OCI-LY1 (cell line): ENCODE measurements around the gene TBC1D30.

Experiments used
- H2AFZ ChIP-seq: fragments of 200-600 bp; sonication (generic), shearing (Covaris generic); 2 replicates; pipeline ENCODE4 v1.6.0; 2014; ENCODE audit warnings: antibody characterized with exemption, mild to moderate bottlenecking, low read length
- H3F3A ChIP-seq: fragments of 200-600 bp; sonication (generic), shearing (Covaris generic); 2 replicates; pipeline ENCODE4 v1.6.0; 2014; ENCODE audit warnings: mild to moderate bottlenecking, antibody characterized with exemption, low read length, moderate library complexity; ENCODE audit not compliant: insufficient read depth
- H3K27ac ChIP-seq: fragments of 200-600 bp; sonication (generic); 2 replicates; pipeline ENCODE4 v1.5.1; 2014; ENCODE audit warnings: low read length, mixed run types, mild to moderate bottlenecking, low read depth; ENCODE audit not compliant: poor library complexity, severe bottlenecking
- H3K27me3 ChIP-seq: fragments of 200-600 bp; sonication (generic); 2 replicates; pipeline ENCODE4 v1.6.0; 2014; ENCODE audit warnings: antibody characterized with exemption, mild to moderate bottlenecking, low read length, moderate library complexity; ENCODE audit not compliant: insufficient read depth
- H3K36me3 ChIP-seq: fragments of 200-600 bp; sonication (generic); 2 replicates; pipeline ENCODE4 v1.6.1; 2014; ENCODE audit warnings: mild to moderate bottlenecking, antibody characterized with exemption, low read length, moderate library complexity, mixed read lengths; ENCODE audit not compliant: insufficient read depth
- H3K4me1 ChIP-seq: fragments of 200-600 bp; sonication (generic); 2 replicates; pipeline ENCODE4 v1.5.1; 2014; ENCODE audit warnings: mild to moderate bottlenecking, low read length, moderate library complexity; ENCODE audit not compliant: insufficient read depth, severe bottlenecking
- H3K4me2 ChIP-seq: fragments of 200-600 bp; sonication (generic), shearing (Covaris generic); 2 replicates; pipeline ENCODE4 v1.6.1; 2014; ENCODE audit warnings: low read length
- H3K4me3 ChIP-seq: fragments of 200-600 bp; sonication (generic); 2 replicates; pipeline ENCODE4 v1.5.1; 2014; ENCODE audit warnings: low read length, low read depth, mild to moderate bottlenecking, mixed read lengths; ENCODE audit not compliant: poor library complexity, severe bottlenecking
- H3K79me2 ChIP-seq: fragments of 200-600 bp; shearing (Covaris generic); 2 replicates; pipeline ENCODE4 v1.6.1; 2016; ENCODE audit warnings: mixed run types, low read length, mixed read lengths; ENCODE audit not compliant: insufficient read depth
- H3K9ac ChIP-seq: fragments of 200-600 bp; sonication (generic), shearing (Covaris generic); 2 replicates; pipeline ENCODE4 v1.6.1; 2014; ENCODE audit warnings: mild to moderate bottlenecking, low read length, mixed read lengths
- H3K9me2 ChIP-seq: fragments of 200-600 bp; sonication (generic), shearing (Covaris generic); 2 replicates; pipeline ENCODE4 v1.6.1; 2014; ENCODE audit warnings: low read depth, mild to moderate bottlenecking, low read length, mixed read lengths
- H3K9me3 ChIP-seq: fragments of 200-600 bp; shearing (Covaris generic); 2 replicates; pipeline ENCODE4 v1.6.1; 2014; ENCODE audit warnings: low read length, mixed read lengths
- H4K20me1 ChIP-seq: fragments of 200-600 bp; sonication (generic), shearing (Covaris generic); 2 replicates; pipeline ENCODE4 v1.6.0; 2016; ENCODE audit warnings: mild to moderate bottlenecking, low read length; ENCODE audit not compliant: insufficient read depth
- EZH2 ChIP-seq: fragments of 200-600 bp; sonication (generic), shearing (Covaris generic); IDR thresholded peaks from 2 replicates; pipeline ENCODE4 v1.8.0; 2017; ENCODE audit warnings: borderline replicate concordance, mixed run types, mild to moderate bottlenecking, antibody characterized with exemption, low read length, moderate library complexity, mixed read lengths
- TF ChIP-seq, protein P1 (sequence below): fragments of 200-600 bp; sonication (generic), shearing (Covaris generic); IDR thresholded peaks from 2 replicates; pipeline ENCODE4 v1.5.1; 2017; ENCODE audit warnings: mild to moderate bottlenecking, antibody characterized with exemption, low read length, moderate library complexity, mixed read lengths

TBC1D30 gene

DNA sequence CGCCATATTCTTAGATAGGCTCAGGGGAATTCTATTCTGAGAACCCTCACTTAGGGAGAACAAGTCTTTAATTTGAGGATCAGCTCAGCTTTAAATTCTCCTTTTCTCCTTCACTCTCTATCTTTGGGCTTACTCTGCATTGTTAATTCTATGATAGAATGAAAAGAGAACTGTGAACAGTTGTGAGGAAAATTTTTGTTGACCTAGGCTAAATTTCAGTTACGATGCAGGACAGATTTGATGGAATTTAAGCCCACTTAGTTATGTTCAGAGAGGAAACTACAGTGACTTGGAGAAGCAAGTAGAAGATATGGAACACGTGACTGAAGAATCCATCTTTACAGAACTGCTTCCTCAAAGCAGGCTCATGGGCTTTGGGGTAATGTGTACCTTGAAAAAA, 82.7 kb downstream of the TBC1D30 start:
- no peaks in the 10 kb centered on the region for H3F3A ChIP-seq
- H3K27me3 ChIP-seq = no peaks in the 10 kb centered on the region
- H4K20me1 ChIP-seq = no peaks in the 10 kb centered on the region
- H3K4me2 ChIP-seq = no peak overlapping the region
- no peak overlapping the region for H3K27ac ChIP-seq
- no peaks in the 10 kb centered on the region for H3K9me3 ChIP-seq
- no peak overlapping the region for H3K4me3 ChIP-seq
- no peaks in the 10 kb centered on the region for H3K79me2 ChIP-seq
- TF ChIP-seq EZH2 = no peak
- TF ChIP-seq, protein P1, sequence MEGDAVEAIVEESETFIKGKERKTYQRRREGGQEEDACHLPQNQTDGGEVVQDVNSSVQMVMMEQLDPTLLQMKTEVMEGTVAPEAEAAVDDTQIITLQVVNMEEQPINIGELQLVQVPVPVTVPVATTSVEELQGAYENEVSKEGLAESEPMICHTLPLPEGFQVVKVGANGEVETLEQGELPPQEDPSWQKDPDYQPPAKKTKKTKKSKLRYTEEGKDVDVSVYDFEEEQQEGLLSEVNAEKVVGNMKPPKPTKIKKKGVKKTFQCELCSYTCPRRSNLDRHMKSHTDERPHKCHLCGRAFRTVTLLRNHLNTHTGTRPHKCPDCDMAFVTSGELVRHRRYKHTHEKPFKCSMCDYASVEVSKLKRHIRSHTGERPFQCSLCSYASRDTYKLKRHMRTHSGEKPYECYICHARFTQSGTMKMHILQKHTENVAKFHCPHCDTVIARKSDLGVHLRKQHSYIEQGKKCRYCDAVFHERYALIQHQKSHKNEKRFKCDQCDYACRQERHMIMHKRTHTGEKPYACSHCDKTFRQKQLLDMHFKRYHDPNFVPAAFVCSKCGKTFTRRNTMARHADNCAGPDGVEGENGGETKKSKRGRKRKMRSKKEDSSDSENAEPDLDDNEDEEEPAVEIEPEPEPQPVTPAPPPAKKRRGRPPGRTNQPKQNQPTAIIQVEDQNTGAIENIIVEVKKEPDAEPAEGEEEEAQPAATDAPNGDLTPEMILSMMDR = no peak
- H3K36me3 ChIP-seq = no peaks in the 10 kb centered on the region
- no peak overlapping the region for H3K9ac ChIP-seq
- H3K4me1 ChIP-seq = no peaks in the 10 kb centered on the region
- no peaks in the 10 kb centered on the region for H3K9me2 ChIP-seq
- no peak overlapping the region for H2AFZ ChIP-seq

DNA sequence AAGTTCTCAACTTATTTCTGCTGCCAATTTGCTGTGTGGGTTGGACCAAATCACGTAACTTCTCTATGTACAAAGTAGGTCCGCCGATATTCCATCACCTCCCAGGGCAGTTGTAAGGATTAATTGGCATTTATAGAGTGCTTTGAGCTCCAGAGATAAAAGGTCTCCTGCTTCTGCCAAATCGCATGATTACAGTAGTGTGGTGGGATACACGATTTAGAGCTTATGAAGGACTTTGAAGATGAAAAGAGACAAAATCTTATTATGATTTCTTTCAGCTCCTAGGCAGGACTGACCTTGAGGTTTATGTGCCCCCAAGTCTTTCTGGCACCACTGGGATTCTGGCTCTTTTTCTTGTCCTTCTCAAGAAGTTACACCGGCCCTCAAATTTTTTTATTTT, 84.7 kb downstream of the TBC1D30 start:
- H3K4me1 ChIP-seq = no peaks in the 10 kb centered on the region
- H3K36me3 ChIP-seq = no peaks in the 10 kb centered on the region
- H3K27me3 ChIP-seq = no peaks in the 10 kb centered on the region
- H2AFZ ChIP-seq = no peak overlapping the region
- H3K4me3 ChIP-seq = no peak overlapping the region
- H3K79me2 ChIP-seq = no peaks in the 10 kb centered on the region
- H3K9ac ChIP-seq = no peak overlapping the region
- no peaks in the 10 kb centered on the region for H3K9me3 ChIP-seq
- no peaks in the 10 kb centered on the region for H3F3A ChIP-seq
- H3K9me2 ChIP-seq = no peaks in the 10 kb centered on the region
- no peak overlapping the region for H3K4me2 ChIP-seq
- no peak overlapping the region for H3K27ac ChIP-seq
- no peaks in the 10 kb centered on the region for H4K20me1 ChIP-seq
- no peak for TF ChIP-seq EZH2
- TF ChIP-seq, protein P1 = no peak

DNA sequence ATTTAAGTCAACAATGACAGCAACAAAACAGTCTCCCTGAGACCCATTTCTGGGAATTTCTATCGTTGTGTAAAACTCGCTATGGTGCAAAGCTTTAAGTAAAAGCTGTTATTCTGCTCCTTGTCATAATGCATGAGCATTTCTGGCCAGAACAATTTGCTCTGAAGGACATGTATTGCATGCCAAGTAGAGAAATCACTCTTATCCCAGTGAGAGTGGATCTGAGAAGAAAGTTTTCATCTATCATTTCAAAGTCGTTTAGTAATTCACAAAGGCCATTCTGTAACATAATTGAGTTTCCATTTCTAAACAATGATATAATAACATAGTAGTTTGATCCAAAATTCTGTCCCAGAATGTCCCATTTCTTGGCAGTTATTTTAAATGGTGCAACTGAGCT, 86.6 kb downstream of the TBC1D30 start:
- H3K9ac ChIP-seq = no peak overlapping the region
- no peak overlapping the region for H3K4me3 ChIP-seq
- H3K9me3 ChIP-seq = no peaks in the 10 kb centered on the region
- H3K9me2 ChIP-seq = no peaks in the 10 kb centered on the region
- H2AFZ ChIP-seq = no peak overlapping the region
- H3K27ac ChIP-seq = no peak overlapping the region
- H3K4me2 ChIP-seq = no peak overlapping the region
- no peaks in the 10 kb centered on the region for H3K36me3 ChIP-seq
- H4K20me1 ChIP-seq = no peaks in the 10 kb centered on the region
- no peaks in the 10 kb centered on the region for H3F3A ChIP-seq
- H3K4me1 ChIP-seq = no peaks in the 10 kb centered on the region
- H3K27me3 ChIP-seq = no peaks in the 10 kb centered on the region
- no peaks in the 10 kb centered on the region for H3K79me2 ChIP-seq
- TF ChIP-seq, protein P1 = no peak
- no peak for TF ChIP-seq EZH2
